ENCODE measurements around the gene SNAP25. TPM values are rescaled to one million over a fixed set of nuclear protein-coding genes. Genes with fewer than 3 reads are reported as not detected.

SNAP25 gene
- not detected in 2 replicates for total RNA-seq (2011; cell fraction: chromatin; rRNA removed; ENCODE audit: low replicate concordance)
- not detected in 2 replicates for total RNA-seq (2011; cell fraction: nucleolus; rRNA removed)
- total RNA-seq (2011; cell fraction: nucleoplasm; rRNA removed) = not detected in 2 replicates
- total RNA-seq (2014; rRNA removed) (not detected in 2 replicates), total RNA-seq (2014; rRNA removed; fragmentation: Illumina TruSeq; extraction: Trizol) (not detected in 2 replicates), total RNA-seq (2015; rRNA removed; fragmentation: Illumina TruSeq; extraction: Trizol) (not detected in 2 replicates), total RNA-seq (2021) (not detected in 2 replicates), polyA plus RNA-seq (2011; rRNA removed) (not detected in 2 replicates), polyA plus RNA-seq (2014; fragmentation: Illumina TruSeq; extraction: Trizol) (0.07 TPM in 1 of 2 replicates, not detected in the other), polyA plus RNA-seq (2014; fragmentation: Nextera tagmentation; extraction: Ambion mirVana) (not detected), polyA plus RNA-seq (2014; rRNA removed) (0.12 TPM in 1 of 2 replicates, not detected in the other), polyA minus RNA-seq (2011; rRNA and poly(A)+ RNA removed) (not detected in 2 replicates), Bru-seq, nascent RNA (percentile 12 among the genes with signal in this experiment), BruChase-seq, experiment 1, labeled RNA remaining after a 2-hour chase (percentile 5 among the genes with signal in this experiment), BruChase-seq, experiment 2, labeled RNA remaining after a 6-hour chase (percentile 1 among the genes with signal in this experiment)
- polyA plus RNA-seq (2011; cell fraction: cytosol; rRNA removed) = not detected in 2 replicates
- 0.06 TPM in 1 of 2 replicates, not detected in the other for polyA plus RNA-seq (2011; cell fraction: nucleus; rRNA removed)
- 0.04 and 0.15 TPM in 2 replicates for polyA plus RNA-seq (2012)
- polyA minus RNA-seq (2011; cell fraction: cytosol; rRNA and poly(A)+ RNA removed) = not detected in 2 replicates
- not detected in 2 replicates for polyA minus RNA-seq (2011; cell fraction: nucleus; rRNA and poly(A)+ RNA removed)
- long read RNA-seq, experiment 1 = 0 reads
- long read RNA-seq, experiment 2 = 0 reads
- long read RNA-seq, experiment 3 = 0 reads

DNA sequence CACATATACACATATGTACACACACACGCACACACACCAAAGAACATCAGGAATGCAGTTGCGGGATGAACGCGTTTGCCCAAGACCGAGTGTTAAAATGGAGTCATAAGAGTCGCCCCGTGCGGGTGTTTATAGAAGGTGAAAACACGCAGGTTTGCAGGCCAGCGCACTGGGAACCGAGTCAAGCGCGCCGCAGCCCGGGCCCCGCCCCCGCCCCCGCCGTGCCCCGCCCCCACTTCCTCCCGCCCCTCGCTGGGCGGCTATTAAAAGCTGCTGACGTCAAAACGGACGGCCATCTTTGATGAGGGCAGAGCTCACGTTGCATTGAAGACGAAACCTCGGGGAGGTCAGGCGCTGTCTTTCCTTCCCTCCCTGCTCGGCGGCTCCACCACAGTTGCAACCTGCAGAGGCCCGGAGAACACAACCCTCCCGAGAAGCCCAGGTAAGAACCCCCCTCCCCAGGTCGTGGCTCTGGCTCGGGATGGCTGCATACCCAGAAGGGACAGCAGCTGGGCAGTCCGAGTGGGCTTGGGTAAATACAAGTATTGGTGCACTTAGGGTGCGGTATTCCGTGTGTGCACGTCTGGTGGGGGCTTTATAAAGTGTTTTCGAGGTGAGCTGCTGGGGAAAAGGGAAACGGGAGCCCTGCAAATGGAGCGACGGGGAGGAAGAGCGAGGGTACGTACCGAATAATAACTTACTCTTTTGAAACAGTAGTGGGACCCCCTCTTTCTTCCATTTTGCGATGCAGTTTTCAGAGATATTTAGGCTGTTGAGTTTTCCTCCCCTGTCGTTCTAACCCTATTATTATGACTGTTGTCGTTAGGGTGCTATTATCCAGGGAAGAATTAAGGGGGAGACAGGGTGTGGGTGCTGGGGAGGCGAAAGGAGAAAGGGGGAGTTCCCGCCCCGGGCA lies at the start of gene SNAP25:
Gene SNAP25 (plus strand): TSS at position 295 of the 916 bp plus-strand sequence. CDS start 56,662 bp downstream, outside the sequence.
- Histone ChIP-seq H4K20me1 (replicated peaks; ENCODE audit: control insufficient read depth, insufficient read depth, low read length) (no peaks in the 10 kb centered on the region), H3K9ac (ENCODE audit: insufficient read depth in 1 of 2, low read depth in 2 of 2, low read length in 2 of 2) (no peak within 1 kb of the TSS), H3K27me3 (ENCODE audit: control insufficient read depth in 2 of 2, insufficient read depth in 2 of 2, low read length in 2 of 2) (no peaks in the 10 kb centered on the region), H3K4me3 (0 out of 2 replicates have a peak within 1 kb of the TSS, but pooled peaks have one; percentile 11), H3K36me3 (ENCODE audit: control insufficient read depth, insufficient read depth, low read length) (no peaks in the 10 kb centered on the region), H2AFZ (ENCODE audit: low read depth, low read length) (peak within 1 kb of the TSS; percentile 66), H3K27ac (ENCODE audit: extremely low read depth, low read depth, low read length) (no peak within 1 kb of the TSS), H3K4me2 (ENCODE audit: insufficient read depth, low read length) (peak within 1 kb of the TSS; percentile 46), H3K79me2 (ENCODE audit: control insufficient read depth, insufficient read depth, low read length) (no peaks in the 10 kb centered on the region), H3K9me3 (replicated peaks; ENCODE audit: control insufficient read depth, insufficient read depth, low read depth, low read length) (no peaks in the 10 kb centered on the region), H3K4me1 (replicated peaks in 1 of 2; ENCODE audit: control insufficient read depth in 2 of 2, insufficient read depth in 2 of 2, low read length in 2 of 2) (peaks cover 0 to 11% of the 10 kb centered on the region in 2 experiments; a peak in 2 of 5 replicates), H3K9me1 (ENCODE audit: control insufficient read depth, insufficient read depth, low read length) (no peaks in the 10 kb centered on the region)
- FAIRE-seq (no peak), DNase-seq (ENCODE audit: extremely low read depth in 1 of 4, low spot score in 3 of 4) (peak; percentile 61 to 75 (median 74)), ATAC-seq (peak; percentile 90)
- in situ Hi-C loops (cut with MboI) = no loop called here
- POLR2A ChIA-PET = interaction anchor here (0.6 kb wide), 2 partner anchors 357 to 412 kb away, joined by 3 read pairs; no protein-coding TSS in a partner anchor
- WGBS (ENCODE audit: insufficient coverage, low coverage, missing lambda C conversion rate) = 0% methylated on average over 15 of the region's 53 CpGs
- no TSS peak for BruUV-seq (replicated peaks)
- CTCF ChIA-PET (ENCODE audit: low intra/inter-chr PET ratio) = interaction anchor here (0.5 kb wide), 1 partner anchor 599 kb away, joined by 3 read pairs; no protein-coding TSS in a partner anchor
- intact Hi-C loops (cut with micrococcal nuclease) = no loop called here
- TF ChIP-seq CREM (IDR thresholded peaks at IDR 0.05; ENCODE audit: low read depth) (peak; percentile 90), YY1 (IDR thresholded peaks at IDR 0.05; ENCODE audit: borderline replicate concordance in 1 of 3, control insufficient read depth in 1 of 3, extremely low read depth in 1 of 3, insufficient read depth in 3 of 3, insufficient read length in 1 of 3, insufficient replicate concordance in 2 of 3, low read depth in 1 of 3, low read length in 2 of 3) (peak; percentile 75 to 96 (median 85)), SRSF7 (optimal IDR thresholded peaks at IDR 0.05; ENCODE audit: low read depth, low read length) (no peak), GABPB1 (CRISPR knock-in tag; IDR thresholded peaks at IDR 0.05) (no peak), JUND (IDR thresholded peaks at IDR 0.05; ENCODE audit: borderline replicate concordance, low read depth, low read length) (peak; percentile 33; the same call in 1 of the 2 replicates), JUND (tag; IDR thresholded peaks at IDR 0.05; ENCODE audit: borderline replicate concordance, low read depth, low read length) (no peak; the same call in 2 of the 3 replicates)
- TF ChIP-seq, protein P1, sequence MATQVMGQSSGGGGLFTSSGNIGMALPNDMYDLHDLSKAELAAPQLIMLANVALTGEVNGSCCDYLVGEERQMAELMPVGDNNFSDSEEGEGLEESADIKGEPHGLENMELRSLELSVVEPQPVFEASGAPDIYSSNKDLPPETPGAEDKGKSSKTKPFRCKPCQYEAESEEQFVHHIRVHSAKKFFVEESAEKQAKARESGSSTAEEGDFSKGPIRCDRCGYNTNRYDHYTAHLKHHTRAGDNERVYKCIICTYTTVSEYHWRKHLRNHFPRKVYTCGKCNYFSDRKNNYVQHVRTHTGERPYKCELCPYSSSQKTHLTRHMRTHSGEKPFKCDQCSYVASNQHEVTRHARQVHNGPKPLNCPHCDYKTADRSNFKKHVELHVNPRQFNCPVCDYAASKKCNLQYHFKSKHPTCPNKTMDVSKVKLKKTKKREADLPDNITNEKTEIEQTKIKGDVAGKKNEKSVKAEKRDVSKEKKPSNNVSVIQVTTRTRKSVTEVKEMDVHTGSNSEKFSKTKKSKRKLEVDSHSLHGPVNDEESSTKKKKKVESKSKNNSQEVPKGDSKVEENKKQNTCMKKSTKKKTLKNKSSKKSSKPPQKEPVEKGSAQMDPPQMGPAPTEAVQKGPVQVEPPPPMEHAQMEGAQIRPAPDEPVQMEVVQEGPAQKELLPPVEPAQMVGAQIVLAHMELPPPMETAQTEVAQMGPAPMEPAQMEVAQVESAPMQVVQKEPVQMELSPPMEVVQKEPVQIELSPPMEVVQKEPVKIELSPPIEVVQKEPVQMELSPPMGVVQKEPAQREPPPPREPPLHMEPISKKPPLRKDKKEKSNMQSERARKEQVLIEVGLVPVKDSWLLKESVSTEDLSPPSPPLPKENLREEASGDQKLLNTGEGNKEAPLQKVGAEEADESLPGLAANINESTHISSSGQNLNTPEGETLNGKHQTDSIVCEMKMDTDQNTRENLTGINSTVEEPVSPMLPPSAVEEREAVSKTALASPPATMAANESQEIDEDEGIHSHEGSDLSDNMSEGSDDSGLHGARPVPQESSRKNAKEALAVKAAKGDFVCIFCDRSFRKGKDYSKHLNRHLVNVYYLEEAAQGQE (IDR thresholded peaks at IDR 0.05; ENCODE audit: borderline replicate concordance) = no peak
- TF ChIP-seq, protein P1 (CRISPR knock-in tag; IDR thresholded peaks at IDR 0.05; ENCODE audit: low read depth) = peak; percentile 69
